Measurements from ENCODE around the gene DENND1A.

The DENND1A gene

DNA sequence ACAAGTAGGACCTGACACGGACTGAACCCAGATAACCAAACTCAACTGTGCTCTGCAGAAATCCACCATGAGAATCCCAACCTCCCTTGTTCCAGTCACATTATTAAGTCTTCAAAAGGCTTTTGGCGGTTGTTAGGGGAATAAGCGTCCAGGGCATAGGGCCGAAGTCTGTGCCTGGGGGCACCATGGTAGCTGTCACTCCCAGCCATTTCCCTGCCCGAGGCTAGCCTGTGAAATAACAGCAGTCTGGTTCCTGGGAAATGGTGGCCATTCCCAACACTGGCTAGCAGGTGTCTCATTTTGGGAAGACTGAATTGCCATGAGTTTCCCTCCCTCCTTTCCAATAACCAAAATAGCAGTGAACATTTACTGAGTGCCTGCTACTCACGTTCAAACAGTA is 451.8 kb downstream of the DENND1A start:
- no peak overlapping the region for H3K27ac ChIP-seq
- H3K4me3 ChIP-seq, result no peak overlapping the region
- no peaks in the 10 kb centered on the region for H3K9me3 ChIP-seq (ENCODE audit: low read depth, low read length)
- no peak overlapping the region for H3K9ac ChIP-seq (ENCODE audit: insufficient read length)
- DNase-seq (ENCODE audit: low read depth, low spot score), result no peak
- no peaks in the 10 kb centered on the region for H3K36me3 ChIP-seq (ENCODE audit: insufficient read depth, low read length)
- TF ChIP-seq FOXP2 (optimal IDR thresholded peaks at IDR 0.05; ENCODE audit: control extremely low read depth, extremely low read length, insufficient read depth) (no peak), POLR2AphosphoS5 (IDR thresholded peaks at IDR 0.05; ENCODE audit: borderline replicate concordance, low read depth, low read length) (no peak), EZH2 (IDR thresholded peaks at IDR 0.05) (no peak)

DNA sequence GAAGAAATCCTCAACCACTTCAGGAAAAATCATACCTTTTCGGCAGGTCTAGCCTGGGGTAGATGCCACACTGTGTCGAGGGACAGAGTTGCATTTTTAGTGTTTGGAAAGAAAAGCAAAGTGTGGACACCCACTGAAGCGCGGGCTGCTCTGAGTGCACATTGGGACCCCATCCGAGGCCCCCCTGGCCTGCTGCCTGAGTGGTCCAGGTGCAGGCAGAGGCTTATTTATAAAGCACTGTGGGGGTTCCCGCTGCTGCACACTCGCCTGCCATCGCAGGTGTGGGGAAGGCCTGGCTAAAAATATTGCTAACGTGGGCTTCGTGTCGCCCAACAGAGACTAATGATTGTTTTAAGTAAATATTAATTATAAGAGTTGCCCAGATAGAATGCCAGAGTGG is 454.5 kb downstream of the DENND1A start:
- Histone ChIP-seq H3K27ac (no peak overlapping the region), H3K4me3 (no peak overlapping the region), H3K36me3 (ENCODE audit: insufficient read depth, low read length) (no peaks in the 10 kb centered on the region), H3K9ac (ENCODE audit: insufficient read length) (no peak overlapping the region), H3K9me3 (ENCODE audit: low read depth, low read length) (no peaks in the 10 kb centered on the region)
- no peak for TF ChIP-seq EZH2 (IDR thresholded peaks at IDR 0.05)
- TF ChIP-seq POLR2AphosphoS5 (IDR thresholded peaks at IDR 0.05; ENCODE audit: borderline replicate concordance, low read depth, low read length), result no peak
- TF ChIP-seq FOXP2 (optimal IDR thresholded peaks at IDR 0.05; ENCODE audit: control extremely low read depth, extremely low read length, insufficient read depth), result no peak
- DNase-seq (ENCODE audit: low read depth, low spot score), result no peak

DNA sequence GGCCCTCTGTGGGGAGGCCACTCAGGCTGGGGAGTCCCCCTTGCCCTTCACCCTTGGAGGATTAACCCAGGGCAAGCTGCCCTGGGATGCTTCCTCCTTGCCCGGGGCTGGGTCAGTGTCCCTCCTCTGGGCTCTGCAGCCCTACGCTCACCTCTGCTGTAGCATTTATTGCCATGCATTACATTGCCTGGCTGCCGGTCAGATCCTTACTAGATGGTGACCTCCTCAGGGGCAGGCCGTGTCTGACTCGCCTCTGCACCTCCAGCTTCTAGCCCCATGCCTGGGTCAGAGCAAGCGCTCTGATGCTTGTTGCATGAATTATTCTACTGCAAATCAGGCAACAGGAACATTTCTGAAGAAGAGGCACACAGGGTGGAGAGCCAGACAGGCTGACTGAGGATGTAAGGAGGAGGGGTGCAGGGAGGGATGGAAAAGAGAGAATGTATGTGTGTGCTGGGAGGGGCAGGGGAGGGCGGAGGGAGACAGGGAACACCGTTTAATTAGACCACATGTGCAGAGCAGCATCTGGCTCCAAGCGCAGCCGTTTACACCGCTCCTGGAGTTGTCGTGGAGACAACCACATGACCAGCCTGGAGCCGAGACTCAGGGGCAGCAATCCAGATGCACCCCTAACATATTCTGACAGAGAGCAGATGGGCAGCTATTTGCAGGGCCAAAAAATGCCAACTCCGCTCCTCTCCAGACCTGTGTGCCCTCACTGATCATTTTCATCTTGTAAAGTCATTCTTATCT is 456.9 kb downstream of the DENND1A start:
- Histone ChIP-seq H3K27ac (no peak overlapping the region), H3K4me3 (no peak overlapping the region), H3K9ac (ENCODE audit: insufficient read length) (no peak overlapping the region), H3K9me3 (ENCODE audit: low read depth, low read length) (no peaks in the 10 kb centered on the region), H3K36me3 (ENCODE audit: insufficient read depth, low read length) (no peaks in the 10 kb centered on the region)
- no peak for DNase-seq (ENCODE audit: low read depth, low spot score)
- TF ChIP-seq POLR2AphosphoS5 (IDR thresholded peaks at IDR 0.05; ENCODE audit: borderline replicate concordance, low read depth, low read length) (no peak), FOXP2 (optimal IDR thresholded peaks at IDR 0.05; ENCODE audit: control extremely low read depth, extremely low read length, insufficient read depth) (no peak), EZH2 (IDR thresholded peaks at IDR 0.05) (no peak)

DNA sequence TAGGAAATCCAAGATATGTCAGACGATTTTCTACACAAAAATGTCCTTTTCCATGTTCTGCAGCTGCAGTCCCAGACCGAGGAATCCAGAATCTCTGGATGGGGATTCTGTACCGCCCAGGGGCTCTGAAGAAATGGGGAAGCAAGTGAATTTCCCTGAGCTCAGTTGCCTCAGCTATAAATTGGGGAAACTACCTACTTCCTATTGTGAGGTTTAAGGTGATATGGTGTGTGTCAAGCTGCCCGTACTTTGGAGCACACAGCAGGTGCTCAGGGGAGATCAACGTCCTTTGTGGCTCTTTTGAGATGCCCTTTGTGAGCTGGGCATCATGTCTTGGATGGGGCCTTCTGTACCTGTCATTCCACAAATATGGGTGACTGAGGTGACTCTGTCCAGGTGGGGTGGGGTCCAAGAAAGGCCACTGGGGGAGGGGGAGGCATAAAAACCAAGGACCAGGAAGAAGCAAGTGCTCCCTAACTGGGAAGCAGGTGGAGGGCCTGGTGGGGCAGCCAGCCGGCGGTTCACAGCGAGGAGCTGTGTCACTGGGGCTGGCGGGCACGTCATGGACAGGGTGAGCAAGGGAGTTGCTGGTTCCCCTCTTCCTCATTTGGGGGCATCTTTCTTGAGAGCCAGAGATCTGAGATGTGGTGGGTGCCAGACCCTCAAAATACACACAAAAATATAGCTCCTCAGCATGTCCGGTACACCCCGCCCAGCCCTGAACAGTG is 457.9 kb downstream of the DENND1A start:
- TF ChIP-seq POLR2AphosphoS5 (IDR thresholded peaks at IDR 0.05; ENCODE audit: borderline replicate concordance, low read depth, low read length), result no peak
- TF ChIP-seq EZH2 (IDR thresholded peaks at IDR 0.05), result no peak
- TF ChIP-seq FOXP2 (optimal IDR thresholded peaks at IDR 0.05; ENCODE audit: control extremely low read depth, extremely low read length, insufficient read depth), result no peak
- no peak overlapping the region for H3K27ac ChIP-seq
- no peak for DNase-seq (ENCODE audit: low read depth, low spot score)
- no peak overlapping the region for H3K9ac ChIP-seq (ENCODE audit: insufficient read length)
- no peaks in the 10 kb centered on the region for H3K9me3 ChIP-seq (ENCODE audit: low read depth, low read length)
- no peak overlapping the region for H3K4me3 ChIP-seq
- H3K36me3 ChIP-seq (ENCODE audit: insufficient read depth, low read length), result no peaks in the 10 kb centered on the region

DNA sequence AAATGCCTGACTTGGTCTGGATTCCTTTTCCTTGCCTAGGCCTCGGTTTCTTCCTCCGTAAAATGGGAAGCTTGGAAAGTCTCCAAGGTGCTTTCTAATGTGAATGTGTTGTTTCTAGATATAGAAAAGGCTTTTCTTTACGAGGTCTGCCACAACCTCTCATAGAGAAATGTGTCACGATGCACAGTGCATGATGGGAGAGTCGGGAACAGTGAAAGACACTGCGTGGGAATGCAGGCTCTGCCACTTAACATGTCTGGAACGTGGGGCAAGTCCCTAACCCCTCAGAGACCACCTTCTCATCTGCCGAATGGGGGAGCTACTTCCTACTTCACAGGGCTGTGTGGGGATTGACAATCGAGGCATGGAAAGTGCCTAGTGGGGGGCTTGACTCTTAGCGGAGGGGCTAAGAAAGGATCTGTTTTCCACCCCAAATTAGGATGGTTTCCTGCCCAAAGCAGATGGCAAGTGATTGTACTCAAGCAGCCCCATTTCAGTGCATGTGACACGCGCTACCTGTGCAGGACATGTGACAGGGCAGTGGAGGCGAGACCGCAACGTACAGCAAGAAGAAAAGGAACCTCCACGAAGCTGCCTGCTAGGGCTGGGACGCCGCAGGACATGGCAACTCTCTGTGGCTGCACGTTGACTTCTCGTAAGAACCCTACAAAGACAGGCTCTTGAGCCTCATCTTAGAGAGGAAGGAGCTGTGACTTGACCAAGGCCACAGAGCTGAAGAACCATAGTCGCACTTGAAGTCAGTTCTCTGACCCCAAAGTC is 458.7 kb downstream of the DENND1A start:
- DNase-seq (ENCODE audit: low read depth, low spot score), result no peak
- Histone ChIP-seq H3K36me3 (ENCODE audit: insufficient read depth, low read length) (no peaks in the 10 kb centered on the region), H3K4me3 (no peak overlapping the region), H3K9ac (ENCODE audit: insufficient read length) (no peak overlapping the region), H3K27ac (no peak overlapping the region), H3K9me3 (ENCODE audit: low read depth, low read length) (no peaks in the 10 kb centered on the region)
- TF ChIP-seq EZH2 (IDR thresholded peaks at IDR 0.05) (no peak), POLR2AphosphoS5 (IDR thresholded peaks at IDR 0.05; ENCODE audit: borderline replicate concordance, low read depth, low read length) (no peak), FOXP2 (optimal IDR thresholded peaks at IDR 0.05; ENCODE audit: control extremely low read depth, extremely low read length, insufficient read depth) (no peak)

DNA sequence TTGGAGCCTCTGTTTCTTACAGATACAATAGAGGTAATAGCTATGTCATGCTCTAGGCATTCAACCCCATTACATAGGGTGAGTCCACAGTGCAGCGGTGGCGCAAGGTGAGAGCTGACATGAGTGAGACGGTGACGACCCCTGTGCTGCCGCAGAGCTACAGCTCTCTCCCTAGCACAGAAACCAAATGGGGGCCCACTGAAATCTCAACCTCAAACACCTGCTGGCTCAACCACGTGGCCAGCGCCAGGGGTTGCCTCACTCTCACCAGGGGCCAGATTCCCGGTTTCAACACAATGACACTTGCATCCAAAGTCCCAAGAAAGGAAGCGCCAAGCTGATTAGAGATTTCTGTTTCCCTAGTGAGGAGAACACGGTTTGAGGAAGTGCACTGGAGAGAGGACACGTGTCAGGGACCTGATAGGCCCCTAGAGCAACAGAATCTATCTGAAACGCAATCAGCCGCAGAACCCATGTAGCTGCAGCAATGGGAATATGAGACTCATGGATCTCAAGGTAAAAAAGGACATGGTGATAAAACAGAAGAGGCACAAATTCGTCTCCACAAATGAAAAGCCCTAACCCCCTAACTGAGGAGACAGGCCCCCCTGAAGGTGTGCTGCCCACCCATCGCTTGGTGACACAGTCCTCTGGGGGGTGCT is 459.7 kb downstream of the DENND1A start:
- no peak overlapping the region for H3K4me3 ChIP-seq
- no peak overlapping the region for H3K27ac ChIP-seq
- no peaks in the 10 kb centered on the region for H3K9me3 ChIP-seq (ENCODE audit: low read depth, low read length)
- H3K36me3 ChIP-seq (ENCODE audit: insufficient read depth, low read length), result no peaks in the 10 kb centered on the region
- TF ChIP-seq EZH2 (IDR thresholded peaks at IDR 0.05), result no peak
- no peak for TF ChIP-seq POLR2AphosphoS5 (IDR thresholded peaks at IDR 0.05; ENCODE audit: borderline replicate concordance, low read depth, low read length)
- no peak for TF ChIP-seq FOXP2 (optimal IDR thresholded peaks at IDR 0.05; ENCODE audit: control extremely low read depth, extremely low read length, insufficient read depth)
- no peak overlapping the region for H3K9ac ChIP-seq (ENCODE audit: insufficient read length)
- DNase-seq (ENCODE audit: low read depth, low spot score), result no peak

DNA sequence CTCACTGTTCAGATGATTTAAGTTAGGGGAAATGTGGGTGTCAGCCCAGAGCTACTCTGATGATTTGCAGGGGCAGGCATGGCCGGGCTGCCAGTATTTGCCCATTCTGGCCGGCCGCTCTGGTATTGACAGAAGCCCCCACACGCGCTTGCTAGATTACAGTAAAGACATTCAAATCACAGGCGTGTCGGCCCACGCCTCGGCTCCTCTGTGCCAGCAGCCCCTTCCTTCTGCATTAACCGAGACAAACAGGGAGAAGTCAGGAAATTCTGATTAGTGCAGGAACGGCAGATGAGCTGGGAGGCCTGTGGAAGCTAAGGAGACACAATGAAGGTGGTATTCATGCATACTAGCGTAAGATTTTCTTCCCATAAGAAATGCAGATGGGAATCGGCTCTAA is 460.6 kb downstream of the DENND1A start:
- Histone ChIP-seq H3K27ac (no peak overlapping the region), H3K9me3 (ENCODE audit: low read depth, low read length) (no peaks in the 10 kb centered on the region), H3K36me3 (ENCODE audit: insufficient read depth, low read length) (no peaks in the 10 kb centered on the region), H3K9ac (ENCODE audit: insufficient read length) (no peak overlapping the region), H3K4me3 (no peak overlapping the region)
- no peak for DNase-seq (ENCODE audit: low read depth, low spot score)
- TF ChIP-seq EZH2 (IDR thresholded peaks at IDR 0.05), result no peak
- TF ChIP-seq FOXP2 (optimal IDR thresholded peaks at IDR 0.05; ENCODE audit: control extremely low read depth, extremely low read length, insufficient read depth), result no peak
- no peak for TF ChIP-seq POLR2AphosphoS5 (IDR thresholded peaks at IDR 0.05; ENCODE audit: borderline replicate concordance, low read depth, low read length)

DNA sequence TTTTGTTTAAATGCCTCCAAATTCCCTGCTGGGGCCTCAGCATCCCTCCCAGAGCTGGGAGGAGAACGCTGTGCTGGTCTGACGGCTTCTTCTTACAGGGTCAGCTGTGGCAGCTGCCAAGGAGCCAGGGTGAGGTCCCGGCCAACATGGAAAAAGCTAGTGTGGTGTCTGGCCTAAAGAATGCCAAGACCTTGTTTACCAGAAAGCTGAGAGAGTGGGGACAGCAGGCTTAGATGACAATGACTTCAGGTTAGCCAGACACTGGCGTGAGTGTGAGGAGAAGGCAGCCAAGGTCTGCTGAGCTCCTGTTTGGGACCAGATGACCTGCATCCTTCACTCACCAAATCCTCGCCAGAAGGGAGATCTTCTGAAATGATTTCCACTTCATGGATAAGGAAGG is 461.4 kb downstream of the DENND1A start:
- Histone ChIP-seq H3K36me3 (ENCODE audit: insufficient read depth, low read length) (no peaks in the 10 kb centered on the region), H3K4me3 (no peak overlapping the region), H3K27ac (no peak overlapping the region), H3K9me3 (ENCODE audit: low read depth, low read length) (no peaks in the 10 kb centered on the region), H3K9ac (ENCODE audit: insufficient read length) (no peak overlapping the region)
- TF ChIP-seq FOXP2 (optimal IDR thresholded peaks at IDR 0.05; ENCODE audit: control extremely low read depth, extremely low read length, insufficient read depth) (no peak), EZH2 (IDR thresholded peaks at IDR 0.05) (no peak), POLR2AphosphoS5 (IDR thresholded peaks at IDR 0.05; ENCODE audit: borderline replicate concordance, low read depth, low read length) (no peak)
- no peak for DNase-seq (ENCODE audit: low read depth, low spot score)
